K562 (cell line): ENCODE measurements around the gene CPLX1. TPM values are rescaled to one million over a fixed set of nuclear protein-coding genes. Genes with fewer than 3 reads are reported as not detected.

Experiments used
- ATF1 ChIP-seq, 2 experiments: fragments of 450-650 bp in 1 of 2; IDR thresholded peaks; 2 replicates each; pipeline ENCODE4 v1.6.1; 2016; ENCODE audit warnings: missing compliant biosample characterization in 1 of 2, missing genetic modification characterization in 1 of 2
- CTCF ChIP-seq, 3 experiments: IDR thresholded peaks in 2 of 3; conservative IDR thresholded peaks in 1 of 3; 2 replicates each; pipeline ENCODE4 v1.5.1; 2011 to 2012; ENCODE audit warnings: low read length in 3 of 3, mild to moderate bottlenecking in 3 of 3, control low read depth in 2 of 3, improper control_type of control experiment in 1 of 3, inconsistent platforms in 1 of 3, low read depth in 1 of 3, mixed read lengths in 1 of 3, moderate library complexity in 1 of 3; ENCODE audit not compliant: insufficient read depth in 2 of 3
- FOXK2 ChIP-seq, 2 experiments: fragments of 450-650 bp; IDR thresholded peaks in 1 of 2; conservative IDR thresholded peaks in 1 of 2; 2 replicates each; pipeline ENCODE4 v1.6.1; 2016; ENCODE audit warnings: low read depth in 2 of 2, mild to moderate bottlenecking in 1 of 2
- MGA ChIP-seq: fragments of 450-650 bp; IDR thresholded peaks from 2 replicates; pipeline ENCODE4 v1.6.1; 2016; ENCODE audit warnings: mild to moderate bottlenecking, moderate library complexity
- PTBP1 ChIP-seq: fragments of 200-400 bp; formaldehyde crosslinking; IDR thresholded peaks from 2 replicates; pipeline ENCODE4 v1.6.1; 2017; ENCODE audit warnings: low read depth, low read length
- TBP ChIP-seq: optimal IDR thresholded peaks from 2 replicates; pipeline ENCODE3; 2011; ENCODE audit warnings: low read depth, low read length, improper control_type of control experiment
- TEAD2 ChIP-seq: fragments of 450-650 bp; IDR thresholded peaks from 2 replicates; pipeline ENCODE4 v1.6.1; 2016; ENCODE audit warnings: missing genetic modification characterization, control low read depth, missing compliant biosample characterization
- ZNF449 ChIP-seq: fragments of 250-450 bp; sonication (Bioruptor Pico); IDR thresholded peaks from 2 replicates; pipeline ENCODE4 v1.8.0; 2022; ENCODE audit warnings: moderate library complexity, mild to moderate bottlenecking, inconsistent platforms
- ZNF583 ChIP-seq: fragments of 250-450 bp; sonication (Bioruptor Pico); IDR thresholded peaks from 2 replicates; pipeline ENCODE4 v1.4.0; 2020
- ZNF655 ChIP-seq: fragments of 250-450 bp; sonication (Bioruptor Pico); IDR thresholded peaks from 2 replicates; pipeline ENCODE4 v1.5.0; 2021
- polyA plus RNA-seq, 8 experiments: library from polyadenylated mRNA; depleted of rRNA in 4 of 8; stranded (reverse) in 5 of 8; unstranded in 3 of 8; fragments of >200 nt; fragmentation: Nextera tagmentation in 2 of 8; fragmentation: Illumina TruSeq in 1 of 8; extraction: Ambion mirVana in 2 of 8; extraction: Trizol in 1 of 8; gene quantifications; 2 replicates each; pipeline versions ENCODE4 v1.2.1 to v1.2.3, GENCODE V29; 2011 to 2014; ENCODE audit warnings: inconsistent platforms in 1 of 8, missing spikeins in 1 of 8
- total RNA-seq, 7 experiments: library from RNA; depleted of rRNA in 6 of 7; stranded (reverse); fragments of >200 nt in 6 of 7; fragmentation: Illumina TruSeq in 2 of 7; extraction: Trizol in 2 of 7; gene quantifications; 2 replicates each; pipeline versions ENCODE4 v1.2.1 to v1.2.3, GENCODE V29; 2011 to 2021; ENCODE audit warnings: low replicate concordance in 1 of 7

Gene CPLX1
- total and polyA plus RNA-seq, 9 of the 15 experiments (the other 6 are each of a cell fraction or from before 2014, with no cell fraction given) = 0.03 to 3.3 (median 0.17) TPM; not detected in 2

- no peak for TF ChIP-seq ZNF449 (CRISPR knock-in tag)
- TF ChIP-seq ZNF583 (CRISPR knock-in tag) = no peak
- TF ChIP-seq MGA = 0 out of 2 replicates have a peak, but pooled peaks have one; percentile 25
- peak; percentile 54 for TF ChIP-seq TBP
- TF ChIP-seq PTBP1 = no peak
- TF ChIP-seq FOXK2 (conservative IDR thresholded peaks at IDR 0.05 in 1 of 2, IDR thresholded peaks at IDR 0.05 in 1 of 2; ENCODE audit: low read depth in 2 of 2) = no peak
- no peak for TF ChIP-seq CTCF (IDR thresholded peaks at IDR 0.05 in 2 of 3, conservative IDR thresholded peaks at IDR 0.05 in 1 of 3; ENCODE audit: insufficient read depth in 2 of 3, low read depth in 1 of 3, low read length in 3 of 3)
- no peak for TF ChIP-seq ATF1 (CRISPR knock-in tag; IDR thresholded peaks at IDR 0.05)
- TF ChIP-seq ATF1 (tag; IDR thresholded peaks at IDR 0.05) = no peak
- no peak for TF ChIP-seq TEAD2 (tag)
- TF ChIP-seq ZNF655 = no peak
These were observed 32.7 kb downstream of the CPLX1 start (continued) for GRCh38 chr4:793093-793861.
